Thyroid gland (tissue), 4 donors: ENCODE data around the gene ASTL. TPM values are rescaled to one million over a fixed set of nuclear protein-coding genes. Genes with fewer than 3 reads are reported as not detected.
"Not testable (repeated sequence)": the region's sequence is repeated elsewhere in the genome, so short reads cannot be mapped to it uniquely, and the experiment has no call there.

ENCODE experiments used
- DNase-seq, 2 donors: peaks; one replicate each; pipeline ENCODE4 v3.0.0-alpha.2; 2019
- H3K27ac ChIP-seq, 3 donors: fragments of 200-600 bp; sonication (generic); 1 replicate in 2 of 3; 2 replicates in 1 of 3; pipeline ENCODE4 v1.5.1; 2016 to 2019; ENCODE audit warnings: mild to moderate bottlenecking in 1 of 3, moderate library complexity in 1 of 3
- H3K27me3 ChIP-seq: fragments of 200-600 bp; sonication (generic); one replicate; pipeline ENCODE4 v1.5.1; 2019
- H3K36me3 ChIP-seq, 2 donors: fragments of 200-600 bp; sonication (generic); one replicate each; pipeline ENCODE4 v1.5.1; 2016 to 2019
- H3K4me1 ChIP-seq, 2 donors: fragments of 200-600 bp; sonication (generic); one replicate each; pipeline ENCODE4 v1.5.1; 2017 to 2019
- H3K4me3 ChIP-seq, 3 donors: fragments of 200-600 bp; sonication (generic); replicated peaks in 1 of 3; 1 replicate in 2 of 3; 2 replicates in 1 of 3; pipeline ENCODE4 v1.5.1; 2016; ENCODE audit warnings: mild to moderate bottlenecking in 1 of 3
- H3K9me3 ChIP-seq: fragments of 200-600 bp; sonication (generic); one replicate; pipeline ENCODE4 v1.5.1; 2017
- CTCF ChIP-seq, 6 experiments: fragments of 200-600 bp in 3 of 6; fragments of 450-650 bp in 3 of 6; sonication (generic) in 3 of 6; IDR thresholded peaks; one replicate each; pipeline ENCODE4 v1.5.1; 2016 to 2019; ENCODE audit warnings: antibody characterized with exemption in 6 of 6, mild to moderate bottlenecking in 2 of 6, inconsistent platforms in 1 of 6, moderate library complexity in 1 of 6
- POLR2A ChIP-seq, 2 donors: fragments of 450-650 bp; IDR thresholded peaks; one replicate each; pipeline ENCODE4 v1.6.1; 2017; ENCODE audit warnings: antibody characterized with exemption in 2 of 2, mild to moderate bottlenecking in 2 of 2, moderate library complexity in 1 of 2
- WGBS, 2 donors: methylation state at CpG; one replicate each; pipeline ENCODE4 v1.1.5; 2017; 5-methylcytosine and 5-hydroxymethylcytosine counted together
- intact Hi-C: fragments of 100-400 bp; cut with DNase I; formaldehyde crosslinking; loops from one replicate; pipeline ENCODE4 v1.15.1; 2023
- total RNA-seq, 4 donors: library from RNA; depleted of rRNA; stranded (reverse); fragments of >200 nt; gene quantifications; one replicate each; pipeline ENCODE4 v1.2.3, GENCODE V29; 2016

ASTL gene
- total RNA-seq, 4 donors from 2014 or later: not detected

DNA sequence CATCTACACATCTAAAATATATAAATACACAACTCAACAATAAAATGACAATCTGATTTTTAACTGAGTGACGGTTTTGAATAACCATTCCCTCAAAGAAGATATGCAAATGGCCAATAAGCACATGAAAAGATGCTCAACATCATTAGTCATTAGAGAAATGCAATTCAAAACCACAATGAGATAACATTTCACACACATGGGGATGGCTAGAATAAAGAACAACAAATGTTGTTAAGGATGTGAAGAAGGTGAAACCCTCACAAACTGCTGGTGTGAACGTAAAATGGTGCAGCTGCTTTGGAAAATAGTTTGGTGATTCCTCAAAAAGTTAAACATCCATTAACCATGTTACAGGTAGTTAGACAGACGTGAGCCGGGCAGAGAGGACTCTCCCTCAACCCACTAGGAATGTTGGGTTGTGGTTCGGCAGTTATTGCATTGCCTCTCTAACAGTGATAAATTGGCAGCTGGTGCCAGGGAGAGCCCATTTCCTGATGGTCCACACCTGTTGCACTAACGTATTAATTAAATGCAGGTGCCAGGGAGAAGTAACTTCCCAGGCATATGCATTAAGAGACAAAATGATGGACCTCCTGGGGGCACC lies 29.2 kb upstream of the ASTL start:
- H3K27me3 ChIP-seq: no peaks in the 10 kb centered on the region
- no peak for TF ChIP-seq CTCF (IDR thresholded peaks at IDR 0.05)
- TF ChIP-seq POLR2A (IDR thresholded peaks at IDR 0.05): no peak
- no peaks in the 10 kb centered on the region for H3K9me3 ChIP-seq
- WGBS, 2 donors: 75 to 78% methylated on average over 6 of the region's 6 CpGs
- no peaks in the 10 kb centered on the region for H3K4me1 ChIP-seq
- no peak overlapping the region for H3K27ac ChIP-seq
- intact Hi-C loops: no loop called here
- no peak for DNase-seq
- no peaks in the 10 kb centered on the region for H3K36me3 ChIP-seq
- H3K4me3 ChIP-seq: no peak overlapping the region

- Histone ChIP-seq H3K9me3 (no peaks in the 10 kb centered on the region), H3K4me3 (no peak overlapping the region), H3K27ac (no peak overlapping the region), H3K36me3 (no peaks in the 10 kb centered on the region), H3K27me3 (no peaks in the 10 kb centered on the region), H3K4me1 (no peaks in the 10 kb centered on the region)
- no peak for TF ChIP-seq CTCF (IDR thresholded peaks at IDR 0.05)
- TF ChIP-seq POLR2A (IDR thresholded peaks at IDR 0.05): no peak
- DNase-seq: no peak
- intact Hi-C loops: no loop called here
- 66 to 72% methylated on average over 14 to 18 of the region's 18 CpGs for WGBS, 2 donors
These were observed 26.3 kb upstream of the ASTL start for GRCh38 chr2:96164459-96165184.

- peak in 1 of 2 donors; percentile 29 for DNase-seq
- no peak for TF ChIP-seq POLR2A (IDR thresholded peaks at IDR 0.05)
- no peak for TF ChIP-seq CTCF (IDR thresholded peaks at IDR 0.05)
- intact Hi-C loops: no loop called here
- H3K27me3 ChIP-seq: no peaks in the 10 kb centered on the region
- H3K4me1 ChIP-seq: no peaks in the 10 kb centered on the region
- no peak overlapping the region for H3K4me3 ChIP-seq
- no peak overlapping the region for H3K27ac ChIP-seq
- H3K9me3 ChIP-seq: no peaks in the 10 kb centered on the region
- 71 to 75% methylated on average over 12 to 13 of the region's 13 CpGs for WGBS, 2 donors
- H3K36me3 ChIP-seq: no peaks in the 10 kb centered on the region
These were observed 25.6 kb upstream of the ASTL start for GRCh38 chr2:96163768-96164429.

- no peak overlapping the region for H3K27ac ChIP-seq
- H3K9me3 ChIP-seq: no peaks in the 10 kb centered on the region
- intact Hi-C loops: no loop called here
- 90 to 91% methylated on average over 2 to 5 of the region's 5 CpGs for WGBS, 2 donors
- no peak for DNase-seq
- TF ChIP-seq CTCF (IDR thresholded peaks at IDR 0.05) (no peak), POLR2A (IDR thresholded peaks at IDR 0.05) (no peak)
- no peak overlapping the region for H3K4me3 ChIP-seq
- H3K27me3 ChIP-seq: no peaks in the 10 kb centered on the region
- H3K4me1 ChIP-seq: no peaks in the 10 kb centered on the region
- H3K36me3 ChIP-seq: no peaks in the 10 kb centered on the region
These were observed 25.1 kb upstream of the ASTL start for GRCh38 chr2:96163415-96163767.

DNA sequence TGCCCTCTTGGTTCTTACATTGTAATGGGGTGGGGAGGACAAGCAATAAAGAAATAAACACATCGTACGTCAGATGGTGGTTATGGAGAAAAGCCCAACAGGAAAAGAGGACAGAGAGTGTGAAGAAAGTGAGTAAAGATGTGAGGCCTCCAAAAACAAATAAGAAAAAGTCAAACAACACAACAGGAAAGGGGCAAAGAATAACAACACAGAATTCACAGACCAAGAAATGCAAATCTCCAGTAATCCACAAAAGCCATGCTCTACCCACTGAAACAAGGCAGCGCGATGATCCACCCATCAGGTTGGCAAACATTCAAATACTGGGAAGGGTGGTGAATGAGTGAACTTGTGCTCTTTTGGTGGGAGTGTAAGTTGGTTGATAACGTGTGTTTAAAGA lies 23.6 kb upstream of the ASTL start:
- no peaks in the 10 kb centered on the region for H3K36me3 ChIP-seq
- DNase-seq: no peak
- WGBS, 2 donors: 52 to 53% methylated on average over 5 of the region's 5 CpGs

GRCh38 chr2:96160366-96160765 lies 22.1 kb upstream of the ASTL start:
- 92 to 96% methylated on average over 5 of the region's 5 CpGs for WGBS, 2 donors
- intact Hi-C loops, H3K4me1 ChIP-seq: not testable (repeated sequence)

More for the DNA sequence above, 23.6 kb upstream of the ASTL start:
- H3K9me3 ChIP-seq: no peaks in the 10 kb centered on the region
- no peaks in the 10 kb centered on the region for H3K4me1 ChIP-seq
- H3K27ac ChIP-seq: no peak overlapping the region
- H3K4me3 ChIP-seq: no peak overlapping the region
- intact Hi-C loops: no loop called here
- no peaks in the 10 kb centered on the region for H3K27me3 ChIP-seq
- no peak for TF ChIP-seq POLR2A (IDR thresholded peaks at IDR 0.05)
- no peak for TF ChIP-seq CTCF (IDR thresholded peaks at IDR 0.05)

More at GRCh38 chr2:96160366-96160765, 22.1 kb upstream of the ASTL start:
- H3K27me3 ChIP-seq, H3K4me3 ChIP-seq, H3K9me3 ChIP-seq, H3K36me3 ChIP-seq, H3K27ac ChIP-seq, DNase-seq: not testable (repeated sequence)
